Measurements from ENCODE around the gene IFT80. TPM values are rescaled to one million over a fixed set of nuclear protein-coding genes. Genes with fewer than 3 reads are reported as not detected.

The IFT80 gene
- total and polyA plus RNA-seq, 10 of the 15 experiments (the other 5 are each of a cell fraction or from before 2014, with no cell fraction given), result 6.5 to 21.5 (median 14.1) TPM

DNA sequence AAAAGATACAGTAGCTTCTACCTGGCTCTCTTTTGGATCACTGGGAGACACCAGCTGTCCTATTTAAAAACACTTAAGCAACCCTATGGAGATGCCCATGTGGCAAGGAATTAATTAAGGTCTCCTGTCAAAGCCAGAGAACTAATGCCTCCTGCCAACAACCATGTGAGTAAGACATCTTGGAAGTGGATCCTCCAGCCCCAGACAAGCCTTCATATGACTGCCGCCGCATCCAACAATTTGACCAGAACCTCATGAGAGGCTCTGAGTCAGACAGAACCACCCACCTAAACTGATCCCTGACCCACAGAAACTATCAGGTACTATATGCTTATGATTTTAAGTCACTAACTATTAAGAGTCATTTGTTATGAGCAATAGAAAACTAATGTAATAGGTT is 22.3 kb downstream of the IFT80 start:
- no peaks in the 10 kb centered on the region for H4K20me1 ChIP-seq (ENCODE audit: control insufficient read depth, insufficient read depth)
- H3K27me3 ChIP-seq (replicated peaks in 1 of 2; ENCODE audit: control insufficient read depth in 2 of 2, insufficient read depth in 2 of 2, low read length in 1 of 2), result no peaks in the 10 kb centered on the region
- no peak overlapping the region for H2AFZ ChIP-seq (ENCODE audit: control insufficient read depth, low read depth, low read length)
- peaks cover 0 to 4% of the 10 kb centered on the region in 2 experiments; a peak in 1 of 4 replicates for H3K36me3 ChIP-seq (ENCODE audit: control insufficient read depth in 2 of 2, insufficient read depth in 2 of 2, low read length in 1 of 2)
- ATAC-seq (no peak), FAIRE-seq (no peak), DNase-seq (ENCODE audit: low read depth, low spot score) (no peak)
- no peak overlapping the region for H3K27ac ChIP-seq (ENCODE audit: control insufficient read depth, insufficient read depth)
- H3K4me1 ChIP-seq (ENCODE audit: control insufficient read depth, insufficient read depth, low read length), result no peaks in the 10 kb centered on the region
- no TSS peak for BruUV-seq (replicated peaks)
- H3K4me3 ChIP-seq, result no peak overlapping the region
- 100% methylated on average over 2 of the region's 2 CpGs for WGBS (ENCODE audit: insufficient coverage, insufficient replicate concordance, low lambda C conversion rate, missing lambda C conversion rate)
- H3K4me2 ChIP-seq (ENCODE audit: control insufficient read depth, insufficient read depth), result no peak overlapping the region
- no peaks in the 10 kb centered on the region for H3K79me2 ChIP-seq (ENCODE audit: control insufficient read depth, insufficient read depth, low read length)
- intact Hi-C loops (cut with micrococcal nuclease; ENCODE audit: unreplicated experiment), result no loop called here
- in situ Hi-C loops (cut with MboI), result no loop called here
- POLR2A ChIA-PET, result no interaction called here
- RAD21 ChIA-PET (ENCODE audit: unreplicated experiment), result no interaction called here
- CTCF ChIA-PET, result no interaction called here
- SMC1A ChIA-PET (ENCODE audit: uncharacterized antibody, unreplicated experiment), result interaction anchor here (1.0 kb wide), 1 partner anchor 205 kb away, joined by 3 read pairs; no protein-coding TSS in a partner anchor
- no peak overlapping the region for H3K9ac ChIP-seq (ENCODE audit: control insufficient read depth, insufficient read depth, low read length)
- TF ChIP-seq EP300 (IDR thresholded peaks at IDR 0.05; ENCODE audit: borderline replicate concordance in 1 of 2, control insufficient read depth in 1 of 2, low read depth in 2 of 2, low read length in 2 of 2), result no peak
- TF ChIP-seq, protein P1, sequence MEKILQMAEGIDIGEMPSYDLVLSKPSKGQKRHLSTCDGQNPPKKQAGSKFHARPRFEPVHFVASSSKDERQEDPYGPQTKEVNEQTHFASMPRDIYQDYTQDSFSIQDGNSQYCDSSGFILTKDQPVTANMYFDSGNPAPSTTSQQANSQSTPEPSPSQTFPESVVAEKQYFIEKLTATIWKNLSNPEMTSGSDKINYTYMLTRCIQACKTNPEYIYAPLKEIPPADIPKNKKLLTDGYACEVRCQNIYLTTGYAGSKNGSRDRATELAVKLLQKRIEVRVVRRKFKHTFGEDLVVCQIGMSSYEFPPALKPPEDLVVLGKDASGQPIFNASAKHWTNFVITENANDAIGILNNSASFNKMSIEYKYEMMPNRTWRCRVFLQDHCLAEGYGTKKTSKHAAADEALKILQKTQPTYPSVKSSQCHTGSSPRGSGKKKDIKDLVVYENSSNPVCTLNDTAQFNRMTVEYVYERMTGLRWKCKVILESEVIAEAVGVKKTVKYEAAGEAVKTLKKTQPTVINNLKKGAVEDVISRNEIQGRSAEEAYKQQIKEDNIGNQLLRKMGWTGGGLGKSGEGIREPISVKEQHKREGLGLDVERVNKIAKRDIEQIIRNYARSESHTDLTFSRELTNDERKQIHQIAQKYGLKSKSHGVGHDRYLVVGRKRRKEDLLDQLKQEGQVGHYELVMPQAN (conservative IDR thresholded peaks at IDR 0.05), result no peak
- TF ChIP-seq LARP7 (IDR thresholded peaks at IDR 0.05), result no peak
- TF ChIP-seq ZBTB11 (CRISPR knock-in tag; IDR thresholded peaks at IDR 0.05), result no peak
- TF ChIP-seq SREBF2 (IDR thresholded peaks at IDR 0.05; ENCODE audit: low read length), result no peak
- no peaks in the 10 kb centered on the region for H3K9me3 ChIP-seq (replicated peaks; ENCODE audit: control insufficient read depth, insufficient read depth, low read length)

All from GM12878 (cell line).